ENCODE data around the gene TBC1D7. TPM values are rescaled to one million over a fixed set of nuclear protein-coding genes. Genes with fewer than 3 reads are reported as not detected.

Gene TBC1D7
- total RNA-seq, 2 experiments from 2014 or later: 19.0 to 23.5 TPM

GRCh38 chr6:13260101-13260598, 68.2 kb downstream of the TBC1D7 start:
- Mint-ChIP-seq H3K4me3 (no peak overlapping the region), H3K4me1 (peaks cover 7% of the 10 kb centered on the region), H3K27ac (no peak overlapping the region), H3K9me3 (peaks cover 7% of the 10 kb centered on the region), H3K27me3 (peaks cover 2% of the 10 kb centered on the region), H3K36me3 (peaks cover 6% of the 10 kb centered on the region)
- POLR2A ChIA-PET: no interaction called here
- DNase-seq: no peak
- no peak for ATAC-seq (ENCODE audit: low read depth)

DNA sequence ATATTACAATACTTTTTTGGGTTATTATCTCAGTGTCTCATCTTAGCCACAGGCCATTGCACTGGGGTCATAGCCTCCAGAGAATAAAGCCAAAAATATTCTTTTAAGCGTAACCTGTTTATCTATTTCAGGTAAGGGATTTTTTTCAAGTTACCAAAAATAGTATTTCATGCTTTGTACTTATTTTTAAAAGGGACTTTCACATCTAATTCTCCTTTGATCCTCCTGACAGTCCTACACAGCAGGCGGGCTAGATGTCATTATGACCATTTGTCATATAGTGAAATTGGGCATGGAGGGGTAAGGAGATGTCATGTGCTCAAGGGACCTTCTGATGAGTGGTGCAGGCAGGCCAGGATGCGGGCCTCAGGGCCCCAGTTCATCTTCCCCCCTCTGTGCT, 68.9 kb downstream of the TBC1D7 start:
- peaks cover 1% of the 10 kb centered on the region for H3K27me3 Mint-ChIP-seq
- POLR2A ChIA-PET: no interaction called here
- peaks cover 7% of the 10 kb centered on the region for H3K9me3 Mint-ChIP-seq
- peaks cover 9% of the 10 kb centered on the region for H3K4me1 Mint-ChIP-seq
- DNase-seq (no peak), ATAC-seq (ENCODE audit: low read depth) (no peak)
- H3K4me3 Mint-ChIP-seq: no peak overlapping the region
- peaks cover 8% of the 10 kb centered on the region for H3K36me3 Mint-ChIP-seq
- no peak overlapping the region for H3K27ac Mint-ChIP-seq

DNA sequence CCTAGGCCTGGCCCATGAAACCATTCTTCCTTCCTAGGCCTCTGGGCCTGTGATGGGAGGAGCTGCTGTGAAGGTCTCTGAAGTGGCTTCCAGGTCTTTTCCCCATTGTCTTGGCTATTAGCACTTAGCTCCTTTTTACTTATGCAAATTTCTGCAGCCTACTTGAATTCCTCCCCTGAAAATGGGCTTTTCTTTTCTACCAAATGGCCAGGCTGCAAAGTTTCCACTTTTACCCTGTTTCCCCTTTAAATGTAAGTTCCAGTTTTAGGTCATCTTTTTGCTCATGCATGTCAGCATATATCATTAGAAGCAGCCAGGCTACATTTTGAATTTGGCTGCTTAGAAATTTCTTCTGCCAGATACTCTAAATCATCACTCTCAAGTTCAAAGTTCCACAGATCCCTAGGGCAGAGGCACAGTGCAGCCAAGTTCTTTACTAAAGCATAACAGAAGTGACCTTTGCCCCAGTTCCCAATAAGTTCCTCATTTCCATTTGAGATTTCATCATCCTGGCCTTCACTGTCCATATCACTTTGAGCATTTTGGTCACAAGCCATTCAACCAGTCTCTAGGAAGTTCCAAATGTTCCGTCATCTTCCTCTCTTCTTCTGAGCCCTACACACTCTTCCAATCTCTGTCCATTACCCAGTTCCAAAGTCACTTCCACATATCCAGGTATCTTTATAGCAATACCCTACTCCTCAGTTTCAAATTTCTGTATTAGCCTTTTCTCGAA, 71.9 kb downstream of the TBC1D7 start:
- no peak for ATAC-seq (ENCODE audit: low read depth)

More for the DNA sequence above, 71.9 kb downstream of the TBC1D7 start:
- POLR2A ChIA-PET: no interaction called here
- H3K4me1 Mint-ChIP-seq: peaks cover 6% of the 10 kb centered on the region
- peaks cover 8% of the 10 kb centered on the region for H3K36me3 Mint-ChIP-seq
- H3K27ac Mint-ChIP-seq: no peak overlapping the region
- H3K27me3 Mint-ChIP-seq: no peaks in the 10 kb centered on the region
- H3K4me3 Mint-ChIP-seq: no peak overlapping the region
- H3K9me3 Mint-ChIP-seq: peaks cover 7% of the 10 kb centered on the region
- no peak for DNase-seq

Other genes with a start within 250 kb of the TBC1D7 start
- gene GFOD1, start 159.1 kb upstream of the TBC1D7 start, total RNA-seq: 1 to 10 TPM; 5.2 to 5.9 TPM
- gene SIRT5, start 246.1 kb upstream of the TBC1D7 start, total RNA-seq: 10 to 100 TPM; 15.9 to 16.3 TPM